HFFc6 (cell line): ENCODE results near the gene SNX11. TPM values are rescaled to one million over a fixed set of nuclear protein-coding genes. Genes with fewer than 3 reads are reported as not detected.
A peak's percentile ranks its signal among the peaks of the same experiment; 100 is the strongest.

Source experiments
- DNase-seq: peaks from one replicate; pipeline ENCODE4 v3.0.0-alpha.2; 2018
- H3K27ac Mint-ChIP-seq: 2 replicates; pipeline ENCODE4 v1.8.0; 2020; ENCODE audit warnings: mild to moderate bottlenecking, mixed read lengths
- H3K27me3 Mint-ChIP-seq: 2 replicates; pipeline ENCODE4 v1.8.0; 2021; ENCODE audit warnings: mild to moderate bottlenecking, moderate library complexity, mixed read lengths; ENCODE audit not compliant: insufficient read depth
- H3K36me3 Mint-ChIP-seq: 2 replicates; pipeline ENCODE4 v1.8.0; 2021; ENCODE audit warnings: low read depth, mixed read lengths
- H3K4me1 Mint-ChIP-seq: 2 replicates; pipeline ENCODE4 v1.8.0; 2020; ENCODE audit warnings: low read depth, mixed read lengths
- H3K4me3 Mint-ChIP-seq: 2 replicates; pipeline ENCODE4 v1.8.0; 2020; ENCODE audit warnings: mild to moderate bottlenecking, moderate library complexity, mixed read lengths
- H3K9me3 Mint-ChIP-seq: 2 replicates; pipeline ENCODE4 v1.8.0; 2020; ENCODE audit warnings: mild to moderate bottlenecking, mixed read lengths
- CTCF ChIP-seq: fragments of 200-600 bp; sonication (generic); IDR thresholded peaks from 2 replicates; pipeline ENCODE4 v1.5.0; 2021; ENCODE audit warnings: antibody characterized with exemption, mild to moderate bottlenecking
- long read RNA-seq: library from polyadenylated mRNA; unstranded; transcript quantifications from one replicate; pipeline ENCODE4 v2.0.0, GENCODE V29; 2019
- total RNA-seq, 6 experiments: library from RNA; stranded (reverse); fragmentation: NEBNext Ultra II Directional; extraction: Animal tissue kit (Norgen Biotek cat#: 25700); gene quantifications; 2 replicates in 1 of 6; 3 replicates in 5 of 6; pipeline ENCODE4 v1.2.3, GENCODE V29; 2021

Gene SNX11, protein sequence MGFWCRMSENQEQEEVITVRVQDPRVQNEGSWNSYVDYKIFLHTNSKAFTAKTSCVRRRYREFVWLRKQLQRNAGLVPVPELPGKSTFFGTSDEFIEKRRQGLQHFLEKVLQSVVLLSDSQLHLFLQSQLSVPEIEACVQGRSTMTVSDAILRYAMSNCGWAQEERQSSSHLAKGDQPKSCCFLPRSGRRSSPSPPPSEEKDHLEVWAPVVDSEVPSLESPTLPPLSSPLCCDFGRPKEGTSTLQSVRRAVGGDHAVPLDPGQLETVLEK
- 10 to 100 TPM; 16.5 to 21.9 (median 19.6) TPM for total RNA-seq
- long read RNA-seq, transcript SNX11-201 (7 exons, 2,315 nt) = major isoform, 11 of 21 reads
- long read RNA-seq, partial matches to known transcripts = 0 of 21 reads
- long read RNA-seq, other reads (novel, unspliced or antisense) = 7 of 21 reads

DNA sequence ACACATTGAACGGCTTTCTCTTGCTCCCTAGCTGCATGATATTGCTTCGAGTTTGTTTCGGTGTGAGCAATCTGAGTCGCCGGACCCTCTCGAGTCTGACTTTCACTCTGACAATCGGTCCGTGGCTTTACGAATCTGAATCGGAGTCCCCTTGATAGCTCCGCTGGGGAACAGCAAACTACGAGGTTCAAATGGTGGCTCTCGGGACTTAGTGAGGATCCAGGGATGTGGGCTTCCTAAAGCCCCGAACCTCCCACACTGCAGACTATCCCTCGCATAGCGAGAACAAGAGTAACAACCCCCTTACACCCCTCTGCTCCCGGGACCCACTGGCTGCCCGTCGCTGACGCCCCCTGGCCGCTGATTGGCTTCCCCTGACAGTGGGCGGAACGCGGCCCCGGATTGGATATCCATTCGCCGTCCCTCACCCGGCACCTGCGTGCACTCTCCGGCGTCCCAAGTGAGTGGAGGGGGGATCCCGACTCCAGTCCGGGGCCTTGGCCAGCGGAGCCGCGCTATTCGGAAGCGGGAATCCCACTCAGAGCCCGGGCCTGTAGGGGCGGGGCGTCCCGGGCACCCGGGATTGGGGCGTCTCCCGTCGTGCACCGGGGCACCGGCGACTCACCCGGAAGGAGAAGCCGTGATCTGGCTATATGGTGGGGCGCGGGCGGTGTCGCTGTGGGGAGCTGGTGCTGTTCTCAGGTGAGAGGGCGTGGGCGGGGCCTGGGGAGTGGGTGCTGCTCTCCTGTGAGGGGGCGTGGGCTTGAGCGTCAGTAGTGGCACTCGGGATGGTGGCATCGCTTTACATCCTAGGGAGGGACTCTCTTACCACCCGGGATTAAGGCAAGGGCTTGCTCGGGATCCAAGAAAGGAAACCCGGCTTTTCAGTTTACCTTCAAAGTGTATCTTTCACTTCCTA is at the start of gene SNX11:
Gene SNX11 (plus strand): TSS at position 630 of the 919 bp plus-strand sequence. CDS start 4,278 bp downstream, outside the sequence.
- H3K9me3 Mint-ChIP-seq = peaks cover 8% of the 10 kb centered on the region
- peak; percentile 70 for DNase-seq
- H3K27me3 Mint-ChIP-seq = no peaks in the 10 kb centered on the region; the same call in 1 of the 2 replicates
- peaks cover 7% of the 10 kb centered on the region; the same call in 1 of the 2 replicates for H3K36me3 Mint-ChIP-seq
- peak within 1 kb of the TSS; percentile 94 for H3K4me3 Mint-ChIP-seq
- peaks cover 28% of the 10 kb centered on the region for H3K4me1 Mint-ChIP-seq
- H3K27ac Mint-ChIP-seq = peak within 1 kb of the TSS; percentile 91
- peak; percentile 49 for TF ChIP-seq CTCF

DNA sequence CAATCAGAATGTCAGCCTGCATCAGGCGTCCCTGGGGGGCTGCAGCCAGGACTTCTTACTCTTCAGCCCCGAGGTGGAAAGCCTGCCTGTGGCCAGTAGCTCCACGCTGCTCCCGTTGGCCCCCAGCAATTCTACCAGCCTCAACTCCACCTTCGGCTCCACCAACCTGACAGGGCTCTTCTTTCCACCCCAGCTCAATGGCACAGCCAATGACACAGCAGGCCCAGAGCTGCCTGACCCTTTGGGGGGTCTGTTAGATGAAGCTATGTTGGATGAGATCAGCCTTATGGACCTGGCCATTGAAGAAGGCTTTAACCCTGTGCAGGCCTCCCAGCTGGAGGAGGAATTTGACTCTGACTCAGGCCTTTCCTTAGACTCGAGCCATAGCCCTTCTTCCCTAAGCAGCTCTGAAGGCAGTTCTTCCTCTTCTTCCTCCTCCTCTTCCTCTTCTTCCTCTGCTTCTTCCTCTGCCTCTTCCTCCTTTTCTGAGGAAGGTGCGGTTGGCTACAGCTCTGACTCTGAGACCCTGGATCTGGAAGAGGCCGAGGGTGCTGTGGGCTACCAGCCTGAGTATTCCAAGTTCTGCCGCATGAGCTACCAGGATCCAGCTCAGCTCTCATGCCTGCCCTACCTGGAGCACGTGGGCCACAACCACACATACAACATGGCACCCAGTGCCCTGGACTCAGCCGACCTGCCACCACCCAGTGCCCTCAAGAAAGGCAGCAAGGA is 49.0 kb upstream of the SNX11 start:
- no peak overlapping the region for H3K4me3 Mint-ChIP-seq
- H3K9me3 Mint-ChIP-seq = no peaks in the 10 kb centered on the region
- no peak for TF ChIP-seq CTCF
- peaks cover 49% of the 10 kb centered on the region for H3K4me1 Mint-ChIP-seq
- peaks cover 45% of the 10 kb centered on the region for H3K36me3 Mint-ChIP-seq
- peak overlapping the region; percentile 46 for H3K27ac Mint-ChIP-seq
- H3K27me3 Mint-ChIP-seq = peaks cover 6% of the 10 kb centered on the region
- DNase-seq = no peak

GRCh38 chr17:48059125-48059668 is 48.4 kb upstream of the SNX11 start:
- H3K4me1 Mint-ChIP-seq = peaks cover 43% of the 10 kb centered on the region
- peak overlapping the region; percentile 38 for H3K27ac Mint-ChIP-seq
- DNase-seq = no peak
- H3K36me3 Mint-ChIP-seq = peaks cover 45% of the 10 kb centered on the region
- peaks cover 6% of the 10 kb centered on the region for H3K27me3 Mint-ChIP-seq
- TF ChIP-seq CTCF = no peak
- no peaks in the 10 kb centered on the region for H3K9me3 Mint-ChIP-seq
- H3K4me3 Mint-ChIP-seq = no peak overlapping the region; the same call in 1 of the 2 replicates

GRCh38 chr17:48060249-48060648 is 47.3 kb upstream of the SNX11 start:
- TF ChIP-seq CTCF = no peak
- Mint-ChIP-seq H3K36me3 (peaks cover 52% of the 10 kb centered on the region), H3K4me3 (no peak overlapping the region), H3K27me3 (peaks cover 6% of the 10 kb centered on the region; the same call in 1 of the 2 replicates), H3K27ac (peak overlapping the region; percentile 66), H3K4me1 (peaks cover 37% of the 10 kb centered on the region), H3K9me3 (no peaks in the 10 kb centered on the region)
- DNase-seq = no peak

DNA sequence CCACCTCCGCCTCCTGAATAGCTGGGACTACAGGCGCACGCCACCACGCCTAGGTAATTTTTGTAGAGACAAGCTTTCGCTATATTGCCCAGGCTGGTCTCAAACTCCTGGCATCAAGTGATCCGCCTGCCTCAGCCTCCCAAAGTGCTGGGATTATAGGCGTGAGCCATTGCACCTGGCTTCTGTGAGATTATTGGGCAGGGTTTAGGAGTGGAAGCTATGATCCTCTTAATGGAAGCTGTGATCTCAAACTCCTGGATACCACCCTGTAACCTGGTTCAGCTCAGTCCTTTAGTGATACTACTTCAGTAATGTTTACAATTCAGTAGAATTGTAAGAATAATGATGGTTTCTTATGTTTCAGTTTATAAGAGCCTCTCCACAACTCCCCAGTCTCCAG is 45.3 kb upstream of the SNX11 start:
- H3K27ac Mint-ChIP-seq = peak overlapping the region; percentile 42; the same call in 1 of the 2 replicates
- H3K27me3 Mint-ChIP-seq = no peaks in the 10 kb centered on the region
- no peak for TF ChIP-seq CTCF
- H3K4me3 Mint-ChIP-seq = no peak overlapping the region
- DNase-seq = no peak
- H3K9me3 Mint-ChIP-seq = no peaks in the 10 kb centered on the region
- H3K4me1 Mint-ChIP-seq = peaks cover 33% of the 10 kb centered on the region
- peaks cover 49% of the 10 kb centered on the region for H3K36me3 Mint-ChIP-seq
